Measurements from ENCODE around the gene AKAP13.
A peak's percentile ranks its signal among the peaks of the same experiment; 100 is the strongest.
"Not testable (repeated sequence)": the region's sequence is repeated elsewhere in the genome, so short reads cannot be mapped to it uniquely, and the experiment has no call there.

The AKAP13 gene

GRCh38 chr15:85430406-85431204, 50.2 kb downstream of the AKAP13 start:
- TF ChIP-seq ZFX (IDR thresholded peaks at IDR 0.05) (no peak), CTCF (conservative IDR thresholded peaks at IDR 0.05) (no peak)
- no peak overlapping the region for H3K27ac ChIP-seq

- TF ChIP-seq ZFX (IDR thresholded peaks at IDR 0.05) (no peak), CTCF (conservative IDR thresholded peaks at IDR 0.05) (no peak)
- H3K27ac ChIP-seq, result no peak overlapping the region
These were observed 59.6 kb downstream of the AKAP13 start for GRCh38 chr15:85439996-85440395.

GRCh38 chr15:85440451-85440850, 60.0 kb downstream of the AKAP13 start:
- no peak for TF ChIP-seq CTCF (conservative IDR thresholded peaks at IDR 0.05)
- H3K27ac ChIP-seq, result no peak overlapping the region

DNA sequence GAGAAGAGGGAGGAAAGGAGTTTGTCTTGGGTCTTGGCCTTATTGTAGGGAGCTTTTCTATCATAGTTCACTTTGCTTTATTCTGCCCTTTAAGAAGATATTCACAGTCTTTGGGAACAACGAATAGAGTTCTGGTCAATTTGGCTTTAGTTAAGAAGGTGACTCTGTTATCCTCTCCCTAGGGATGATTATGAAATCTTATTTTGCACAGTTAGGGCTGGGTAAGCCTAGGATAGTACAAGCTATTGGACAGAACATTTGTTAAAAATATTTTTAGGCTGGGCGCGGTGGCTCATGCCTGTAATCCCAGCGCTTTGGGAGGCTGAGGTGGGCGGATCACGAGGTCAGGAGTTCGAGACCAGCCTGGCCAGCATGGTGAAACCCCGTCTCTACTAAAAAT, 61.5 kb downstream of the AKAP13 start:
- H3K27ac ChIP-seq, result not testable (repeated sequence)

DNA sequence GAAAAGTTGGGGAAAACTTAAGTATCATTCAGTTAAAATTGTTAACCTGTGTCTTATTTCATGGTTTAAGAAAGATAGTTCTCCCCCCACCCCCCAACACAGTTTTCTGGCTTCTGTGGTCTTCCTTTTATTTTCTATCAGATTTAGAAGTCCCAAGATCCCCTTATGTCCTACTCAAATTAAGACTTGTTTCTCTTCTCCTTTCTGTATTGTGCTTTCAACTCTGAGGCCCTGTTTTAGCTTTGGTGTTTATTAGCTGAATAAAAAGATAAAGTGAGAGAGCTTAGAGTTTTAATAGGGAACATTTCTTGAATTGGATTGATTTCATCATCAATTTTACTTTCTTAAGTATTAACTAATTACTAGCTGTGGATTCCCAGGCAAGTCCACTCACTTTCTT, 62.6 kb downstream of the AKAP13 start:
- no peak overlapping the region for H3K27ac ChIP-seq
- no peak for TF ChIP-seq ZFX (IDR thresholded peaks at IDR 0.05)
- TF ChIP-seq CTCF (conservative IDR thresholded peaks at IDR 0.05), result no peak

DNA sequence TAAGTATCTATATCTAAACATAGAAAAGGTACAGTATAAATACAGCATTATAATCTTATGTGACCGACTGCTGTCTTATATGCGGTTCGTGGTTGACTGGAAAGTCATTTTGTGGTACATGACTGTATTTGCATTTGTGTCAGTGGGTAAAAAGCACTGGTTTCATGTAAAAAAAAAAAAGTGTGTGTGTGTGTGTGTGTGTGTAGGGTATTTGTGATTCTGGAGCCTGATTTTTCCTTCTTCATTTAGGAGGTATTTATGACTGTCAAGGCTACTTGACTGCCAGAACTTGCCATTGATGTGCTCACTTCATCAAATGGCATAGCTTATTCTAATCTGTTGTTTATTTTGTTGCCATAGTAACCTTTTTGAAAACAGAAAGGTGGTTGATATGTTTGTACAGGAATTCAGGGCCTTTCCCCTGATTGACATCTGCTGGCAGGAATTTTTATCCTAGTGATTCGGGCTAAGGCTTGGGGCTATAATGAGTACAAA, 63.2 kb downstream of the AKAP13 start:
- TF ChIP-seq ZFX (IDR thresholded peaks at IDR 0.05) (no peak), CTCF (conservative IDR thresholded peaks at IDR 0.05) (peak; percentile 13; the same call in 1 of the 2 replicates)
- H3K27ac ChIP-seq, result no peak overlapping the region

GRCh38 chr15:85444122-85444745, 63.8 kb downstream of the AKAP13 start:
- TF ChIP-seq ZFX (IDR thresholded peaks at IDR 0.05) (no peak), CTCF (conservative IDR thresholded peaks at IDR 0.05) (0 out of 2 replicates have a peak, but pooled peaks have one; percentile 1)
- no peak overlapping the region for H3K27ac ChIP-seq

All from C4-2B (cell line).